GM20000 (cell line): Measurements from ENCODE around the gene EIF2B1.

Experiments
- DNase-seq: peaks from one replicate; pipeline ENCODE4 v3.0.0; 2012; ENCODE audit warnings: low spot score
- TF ChIP-seq, protein P1 (sequence below): IDR thresholded peaks from 2 replicates; pipeline ENCODE4 v1.5.1; 2012; ENCODE audit warnings: mild to moderate bottlenecking, control low read depth; ENCODE audit errors: extremely low read depth, missing control alignments

Gene EIF2B1

DNA sequence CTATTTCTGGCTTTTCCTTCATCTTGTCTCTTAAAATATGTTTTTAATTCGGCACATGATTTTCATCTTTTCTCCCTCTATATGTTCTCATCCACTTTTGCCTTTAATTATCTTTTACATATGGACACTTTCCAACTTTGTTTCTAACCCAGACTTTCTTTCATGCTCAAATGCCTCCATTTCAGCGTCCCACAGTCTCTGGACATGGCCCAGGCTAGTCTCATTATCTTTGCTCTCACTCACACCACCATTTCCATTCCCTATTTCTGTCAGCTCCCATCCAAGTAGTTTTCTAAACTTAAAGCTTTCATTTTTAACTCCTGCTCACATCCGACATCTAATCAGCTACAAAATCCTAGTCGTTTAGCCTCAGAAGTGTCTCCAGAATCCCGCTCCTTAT is 14.9 kb upstream of the EIF2B1 start:
- TF ChIP-seq, protein P1, sequence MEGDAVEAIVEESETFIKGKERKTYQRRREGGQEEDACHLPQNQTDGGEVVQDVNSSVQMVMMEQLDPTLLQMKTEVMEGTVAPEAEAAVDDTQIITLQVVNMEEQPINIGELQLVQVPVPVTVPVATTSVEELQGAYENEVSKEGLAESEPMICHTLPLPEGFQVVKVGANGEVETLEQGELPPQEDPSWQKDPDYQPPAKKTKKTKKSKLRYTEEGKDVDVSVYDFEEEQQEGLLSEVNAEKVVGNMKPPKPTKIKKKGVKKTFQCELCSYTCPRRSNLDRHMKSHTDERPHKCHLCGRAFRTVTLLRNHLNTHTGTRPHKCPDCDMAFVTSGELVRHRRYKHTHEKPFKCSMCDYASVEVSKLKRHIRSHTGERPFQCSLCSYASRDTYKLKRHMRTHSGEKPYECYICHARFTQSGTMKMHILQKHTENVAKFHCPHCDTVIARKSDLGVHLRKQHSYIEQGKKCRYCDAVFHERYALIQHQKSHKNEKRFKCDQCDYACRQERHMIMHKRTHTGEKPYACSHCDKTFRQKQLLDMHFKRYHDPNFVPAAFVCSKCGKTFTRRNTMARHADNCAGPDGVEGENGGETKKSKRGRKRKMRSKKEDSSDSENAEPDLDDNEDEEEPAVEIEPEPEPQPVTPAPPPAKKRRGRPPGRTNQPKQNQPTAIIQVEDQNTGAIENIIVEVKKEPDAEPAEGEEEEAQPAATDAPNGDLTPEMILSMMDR, result no peak
- DNase-seq, result no peak

DNA sequence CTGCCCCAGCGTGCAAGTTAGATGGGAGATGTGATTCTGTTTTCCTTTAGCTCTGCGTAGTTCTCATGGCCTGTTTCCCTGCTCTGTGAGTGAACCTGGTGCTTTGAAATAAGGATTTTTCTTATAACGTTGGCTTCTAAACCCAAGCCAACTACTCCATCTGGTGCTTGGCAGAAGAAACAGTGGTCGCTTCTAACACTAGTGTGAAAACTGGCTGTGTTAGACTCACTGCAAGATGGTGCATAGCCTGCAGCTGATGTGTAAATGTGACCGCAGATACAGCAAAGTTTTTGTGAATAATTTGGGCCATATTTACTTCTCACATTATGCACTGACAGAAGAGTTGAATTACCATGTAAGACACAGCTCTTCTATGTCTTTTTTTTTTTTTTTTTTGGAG is 12.4 kb upstream of the EIF2B1 start:
- DNase-seq, result no peak
- TF ChIP-seq, protein P1, result no peak

DNA sequence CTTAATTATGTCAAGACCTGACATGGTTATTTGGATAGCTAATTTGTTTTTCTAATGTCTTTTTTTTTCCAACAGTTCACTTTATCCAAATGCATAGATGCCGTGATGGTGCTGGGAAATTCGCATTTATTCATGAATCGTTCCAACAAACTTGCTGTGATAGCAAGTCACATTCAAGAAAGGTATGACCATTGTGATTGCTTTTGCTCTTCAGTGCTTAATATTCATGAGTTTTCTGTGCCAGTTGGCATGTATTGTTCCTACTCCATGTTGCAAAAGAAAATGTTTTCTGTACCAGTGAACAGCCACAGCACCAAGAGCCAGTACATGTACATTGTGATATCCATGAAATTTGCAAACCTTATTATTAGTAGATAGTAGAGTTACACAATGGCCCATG is 11.9 kb upstream of the EIF2B1 start:
- TF ChIP-seq, protein P1, result no peak
- no peak for DNase-seq

DNA sequence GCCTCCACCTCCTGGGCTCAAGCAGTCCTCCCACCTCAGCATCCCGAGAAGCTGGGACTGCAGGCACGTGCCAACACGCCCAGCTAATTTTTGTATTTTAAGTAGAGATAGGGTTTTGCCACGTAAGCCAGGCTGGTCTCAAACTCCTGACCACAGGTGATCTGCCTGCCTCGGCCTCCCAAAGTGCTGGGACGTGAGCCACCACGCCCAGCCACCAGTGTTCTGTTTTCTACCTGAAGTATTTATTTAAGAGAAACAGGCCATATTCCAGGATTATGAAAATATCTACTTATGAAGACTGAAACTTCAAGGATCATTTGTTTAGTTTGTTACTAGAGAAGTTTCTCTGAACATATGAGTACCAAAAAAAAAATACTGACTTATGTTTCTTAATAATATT is 10.4 kb upstream of the EIF2B1 start:
- TF ChIP-seq, protein P1, result no peak
- DNase-seq, result no peak

DNA sequence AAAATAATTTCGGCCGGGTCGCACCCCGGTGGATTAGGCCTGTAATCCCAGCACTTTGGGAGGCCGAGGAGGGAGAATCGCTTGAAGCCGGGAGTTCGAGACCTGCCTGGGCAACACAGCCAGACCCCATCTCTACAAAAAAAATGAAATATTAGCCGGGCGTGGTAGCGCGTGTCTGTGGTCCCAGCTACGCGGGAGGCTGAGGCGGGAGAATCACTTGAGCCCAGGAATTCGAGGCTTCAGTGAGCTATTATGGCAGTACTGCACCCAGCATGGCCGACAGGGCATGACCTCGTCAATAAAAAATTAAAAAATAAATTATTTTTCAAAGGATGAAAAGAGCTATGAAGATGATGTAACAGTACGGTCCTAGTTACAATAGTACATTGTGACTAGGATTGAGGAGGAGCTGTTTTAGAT is 666 bp upstream of the EIF2B1 start:
- TF ChIP-seq, protein P1, result no peak
- DNase-seq, result no peak

DNA sequence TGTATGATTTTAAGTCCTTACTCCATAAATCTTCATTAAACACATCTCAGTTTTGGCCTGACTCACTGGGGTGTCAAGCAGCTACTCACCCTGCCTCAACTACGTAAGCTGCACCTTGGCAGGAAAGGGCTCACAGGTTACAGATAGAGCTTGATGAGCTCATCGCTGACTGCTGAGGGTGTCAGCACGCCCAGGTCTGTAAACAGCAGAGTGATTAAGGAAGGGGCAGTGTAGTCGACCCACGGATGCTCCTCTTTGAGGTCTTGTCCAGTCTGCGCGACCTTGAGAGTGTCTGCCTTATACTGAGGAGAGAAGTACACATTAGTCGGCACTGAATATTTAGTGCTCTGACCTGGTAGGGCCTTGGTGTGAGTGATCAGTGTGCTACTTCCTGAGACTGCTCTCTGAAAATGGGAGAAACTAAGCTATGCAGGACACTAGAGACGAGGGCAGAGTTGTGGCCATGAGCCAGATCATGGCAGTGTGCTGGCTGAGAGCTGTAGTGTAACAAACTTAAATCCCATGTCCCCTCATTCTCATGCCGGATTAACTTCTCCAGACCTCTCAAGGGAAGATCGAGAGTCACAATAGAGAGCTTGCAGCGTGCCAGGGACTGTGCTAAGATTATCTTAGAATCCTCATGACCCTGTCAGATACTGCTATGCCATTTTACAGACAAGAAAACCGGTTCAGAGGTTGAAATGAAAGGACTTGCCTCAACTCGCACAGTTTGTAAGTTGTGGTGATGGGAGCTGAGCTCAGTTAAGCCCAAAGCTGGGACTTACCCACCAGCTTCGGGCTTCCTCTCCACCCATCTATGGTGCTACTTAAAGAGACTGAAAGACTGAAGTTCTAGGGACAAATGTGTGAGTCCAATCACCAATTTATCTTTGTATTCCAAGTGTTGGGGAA is 11.6 kb downstream of the EIF2B1 start:
- TF ChIP-seq, protein P1, result no peak

DNA sequence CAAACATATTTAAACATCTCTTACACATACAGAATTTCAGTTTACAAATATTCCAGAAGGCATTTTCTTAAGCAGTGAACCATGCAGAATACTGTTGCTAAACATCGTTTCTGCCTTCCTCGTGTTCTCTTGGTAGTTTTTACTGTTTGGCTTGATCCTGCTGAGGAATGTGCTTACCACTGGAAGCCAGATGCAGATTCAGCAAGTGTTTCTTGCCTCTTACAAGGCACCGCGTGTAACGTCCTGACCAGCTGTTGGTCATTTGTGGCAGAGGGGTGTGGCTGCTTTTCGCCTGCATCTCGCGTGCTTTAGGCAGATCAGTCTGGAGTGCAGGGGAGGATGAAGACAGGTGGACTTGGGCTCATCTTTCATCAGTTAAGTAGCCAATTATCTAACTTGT is 12.4 kb downstream of the EIF2B1 start:
- TF ChIP-seq, protein P1, result no peak
- DNase-seq, result no peak

More for the DNA sequence above, 11.6 kb downstream of the EIF2B1 start:
- no peak for DNase-seq
